Endothelial cell of umbilical vein (primary cell): ENCODE measurements around the gene CNOT6L. TPM values are rescaled to one million over a fixed set of nuclear protein-coding genes. Genes with fewer than 3 reads are reported as not detected.
A peak's percentile ranks its signal among the peaks of the same experiment; 100 is the strongest.

Experiments
- BruUV-seq: library from RNA; stranded (reverse); fragments of 400-500 nt; replicated peaks from 2 replicates; lab custom pipeline; 2021; lab: Mats Ljungman, UMichigan
- CTCF ChIA-PET: fragments of 300-600, 350-600 bp; sonication (Branson Sonifier 250); formaldehyde crosslinking; loops from one replicate; lab custom pipeline; 2021; ENCODE audit warnings: antibody characterized with exemption, inconsistent platforms; lab: Charles Lee
- POLR2A ChIA-PET: fragments of 300-600, 350-600 bp; sonication (Branson Sonifier 250); formaldehyde crosslinking; loops from one replicate; lab custom pipeline; 2021; ENCODE audit warnings: antibody characterized with exemption, inconsistent platforms; lab: Charles Lee
- DNase-seq: peaks from one replicate; pipeline ENCODE4 v3.0.0-alpha.2; 2011; ENCODE audit warnings: low read depth, low spot score
- FAIRE-seq: peaks from 2 replicates; lab custom pipeline; 2011; peaks lifted over from hg19 to GRCh38; lab: Jason Lieb, UNC
- H2AFZ ChIP-seq: 2 replicates; pipeline ENCODE4 v1.6.0; 2012; ENCODE audit warnings: low read depth, low read length, control low read depth, inconsistent platforms
- H3K27ac ChIP-seq: 2 replicates; pipeline ENCODE4 v1.5.1; 2011; ENCODE audit warnings: low read depth, mild to moderate bottlenecking, control low read depth, low read length, moderate library complexity; ENCODE audit not compliant: insufficient read depth
- H3K27me3 ChIP-seq, 2 experiments: 2 replicates each; pipeline versions ENCODE4 v1.6.0 to v1.6.1; 2011; ENCODE audit warnings: low read length in 2 of 2, mixed read lengths in 1 of 2; ENCODE audit not compliant: control insufficient read depth in 2 of 2, insufficient read depth in 2 of 2
- H3K36me3 ChIP-seq, 2 experiments: 2 replicates in 1 of 2; 3 replicates in 1 of 2; pipeline ENCODE4 v1.5.1; 2011; ENCODE audit warnings: low read length in 2 of 2, mild to moderate bottlenecking in 1 of 2, moderate library complexity in 1 of 2; ENCODE audit not compliant: control insufficient read depth in 2 of 2, insufficient read depth in 2 of 2; ENCODE audit errors: extremely low read depth in 1 of 2
- H3K4me1 ChIP-seq: 3 replicates; pipeline ENCODE4 v1.5.1; 2011; ENCODE audit warnings: mild to moderate bottlenecking, low read length; ENCODE audit not compliant: control insufficient read depth, insufficient read depth; ENCODE audit errors: extremely low read depth
- H3K4me2 ChIP-seq: 2 replicates; pipeline ENCODE4 v1.6.1; 2011; ENCODE audit warnings: low read length, control low read depth, mixed read lengths; ENCODE audit not compliant: insufficient read depth
- H3K4me3 ChIP-seq, 3 experiments: fragments of 200-600 bp in 1 of 3; sonication (generic), shearing (Covaris generic) in 1 of 3; replicated peaks in 1 of 3; 2 replicates each; pipeline ENCODE4 v1.5.1; 2011 to 2016; ENCODE audit warnings: control low read depth in 3 of 3, low read length in 3 of 3, mild to moderate bottlenecking in 2 of 3, inconsistent platforms in 1 of 3, low read depth in 1 of 3, moderate library complexity in 1 of 3; ENCODE audit not compliant: insufficient read depth in 1 of 3
- H3K79me2 ChIP-seq: 2 replicates; pipeline ENCODE4 v1.6.0; 2012; ENCODE audit warnings: low read length, inconsistent platforms; ENCODE audit not compliant: control insufficient read depth, insufficient read depth
- H3K9ac ChIP-seq: replicated peaks from 2 replicates; pipeline ENCODE3; 2011; ENCODE audit warnings: low read length, control low read depth; ENCODE audit not compliant: insufficient read depth; ENCODE audit errors: extremely low read depth
- H3K9me1 ChIP-seq: replicated peaks from 3 replicates; pipeline ENCODE4 v1.6.0; 2011; ENCODE audit warnings: mild to moderate bottlenecking, low read length; ENCODE audit not compliant: control insufficient read depth, insufficient read depth; ENCODE audit errors: extremely low read depth
- H3K9me3 ChIP-seq: replicated peaks from 2 replicates; pipeline ENCODE4 v1.5.1; 2012; ENCODE audit warnings: low read length, inconsistent platforms; ENCODE audit not compliant: control insufficient read depth, insufficient read depth
- H4K20me1 ChIP-seq: replicated peaks from 2 replicates; pipeline ENCODE3; 2011; ENCODE audit warnings: mild to moderate bottlenecking, low read length; ENCODE audit not compliant: control insufficient read depth, insufficient read depth; ENCODE audit errors: extremely low read depth
- CTCF ChIP-seq, 2 donors: IDR thresholded peaks; 1 replicate in 1 of 2; 2 replicates in 1 of 2; pipeline ENCODE4 v1.5.1; 2011; ENCODE audit warnings: low read length in 2 of 2, mild to moderate bottlenecking in 2 of 2, moderate library complexity in 2 of 2, control low read depth in 1 of 2, inconsistent platforms in 1 of 2, low read depth in 1 of 2; ENCODE audit not compliant: insufficient read depth in 1 of 2; ENCODE audit errors: extremely low read depth in 1 of 2
- EZH2 ChIP-seq: IDR thresholded peaks from 2 replicates; pipeline ENCODE4 v1.6.1; 2012; ENCODE audit warnings: borderline replicate concordance, low read depth, mild to moderate bottlenecking, moderate library complexity, low read length, inconsistent platforms; ENCODE audit not compliant: severe bottlenecking
- GATA2 ChIP-seq: IDR thresholded peaks from 2 replicates; pipeline ENCODE4 v1.7.0; 2011; ENCODE audit warnings: low read depth, mild to moderate bottlenecking, moderate library complexity, mixed read lengths, low read length; ENCODE audit not compliant: insufficient read length, insufficient read depth
- MAX ChIP-seq: IDR thresholded peaks from 2 replicates; pipeline ENCODE4 v1.6.1; 2011; ENCODE audit not compliant: insufficient read depth, insufficient read length
- POLR2A ChIP-seq: IDR thresholded peaks from 2 replicates; pipeline ENCODE4 v1.6.1; 2012; ENCODE audit warnings: low read depth, mild to moderate bottlenecking, control low read depth, low read length
- dilution Hi-C: fragments of 300-500 bp; cut with MboI; formaldehyde crosslinking; loops from one replicate; pipeline ENCODE4 v1.15.0; 2019; ENCODE audit warnings: low sequenced_read_pairs; ENCODE audit not compliant: extremely low pct_ligation_motif_present
- intact Hi-C: fragments of 100-400 bp; cut with micrococcal nuclease; formaldehyde crosslinking; loops from one replicate; pipeline ENCODE4 v1.10.0; 2022
- polyA plus RNA-seq, 4 experiments: library from polyadenylated mRNA; depleted of rRNA in 3 of 4; stranded (reverse) in 3 of 4; unstranded in 1 of 4; fragments of >200 nt; gene quantifications; 2 replicates each; pipeline versions ENCODE4 v1.2.1 to v1.2.3, GENCODE V29; 2011 to 2012; ENCODE audit warnings: missing spikeins in 1 of 4
- total RNA-seq: library from RNA; stranded (reverse); gene quantifications from 2 replicates; pipeline ENCODE4 v1.2.3, GENCODE V29; 2021

The CNOT6L gene
- total and polyA plus RNA-seq, 2 donors (not counting 3 experiments of a cell fraction or from before 2014, with no cell fraction given) = 8.5 to 60.7 TPM

- DNase-seq (no peak), FAIRE-seq (peak; percentile 68)
- Histone ChIP-seq H2AFZ (no peak overlapping the region), H3K27me3 (no peaks in the 10 kb centered on the region), H3K4me3 (no peak overlapping the region), H3K4me1 (peaks cover 20% of the 10 kb centered on the region), H3K9me1 (no peaks in the 10 kb centered on the region), H3K79me2 (peaks cover 89% of the 10 kb centered on the region), H4K20me1 (peaks cover 3% of the 10 kb centered on the region), H3K4me2 (peak overlapping the region; percentile 51), H3K36me3 (no peaks in the 10 kb centered on the region), H3K27ac (peak overlapping the region; percentile 57), H3K9ac (no peak overlapping the region), H3K9me3 (no peaks in the 10 kb centered on the region)
- TF ChIP-seq EZH2 = no peak
- no peak for TF ChIP-seq GATA2
- no peak for TF ChIP-seq POLR2A
- TF ChIP-seq MAX = no peak
- TF ChIP-seq CTCF (IDR thresholded peaks at IDR 0.05; ENCODE audit: extremely low read depth in 1 of 2, insufficient read depth in 1 of 2, low read depth in 1 of 2, low read length in 2 of 2) = no peak
- ChIA-PET POLR2A (interaction anchor here (0.7 kb wide), 1 partner anchor 49 kb away, joined by 3 read pairs; no protein-coding TSS in a partner anchor), CTCF (interaction anchor here (0.8 to 2.3 kb wide), 11 partner anchors 10 to 258 kb away, joined by 3 to 8 read pairs (median 5); partner anchors contain the start of gene MRPL1)
- dilution Hi-C loops (no loop called here), intact Hi-C loops (no loop called here)
- BruUV-seq = no TSS peak
Measured at GRCh38 chr4:77801260-77801608, 17.9 kb downstream of the CNOT6L start.
